Stimulated activated CD4-positive, alpha-beta T cell treated with anti-CD3 and anti-CD28 coated beads, Interleukin-4, amount 100 ng/mL, for 1 hour (primary cell): ENCODE measurements around the gene P2RY6.

Experiments used
- DNase-seq: peaks from one replicate; pipeline ENCODE4 v3.0.0-alpha.2; 2020

The P2RY6 gene

DNA sequence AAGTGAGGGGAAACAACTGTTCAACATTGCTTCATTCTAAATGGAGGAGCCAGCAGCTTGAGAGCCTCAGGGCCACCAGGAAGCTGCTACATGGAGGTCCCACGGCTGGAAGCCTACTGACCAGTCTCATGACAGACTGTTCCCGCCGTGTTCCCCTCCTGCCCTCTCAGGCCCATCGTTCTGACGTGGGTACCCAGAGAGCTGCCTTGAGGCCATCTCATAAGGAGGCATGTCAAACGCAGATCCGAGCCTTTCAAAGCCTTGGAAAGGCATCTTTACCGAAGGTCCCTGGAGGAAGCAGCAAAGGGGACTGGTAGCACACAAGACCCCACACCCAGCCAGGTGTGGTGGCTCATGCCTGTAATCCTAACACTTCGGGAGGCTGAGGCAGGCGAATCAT, 27.6 kb downstream of the P2RY6 start:
- no peak for DNase-seq

DNA sequence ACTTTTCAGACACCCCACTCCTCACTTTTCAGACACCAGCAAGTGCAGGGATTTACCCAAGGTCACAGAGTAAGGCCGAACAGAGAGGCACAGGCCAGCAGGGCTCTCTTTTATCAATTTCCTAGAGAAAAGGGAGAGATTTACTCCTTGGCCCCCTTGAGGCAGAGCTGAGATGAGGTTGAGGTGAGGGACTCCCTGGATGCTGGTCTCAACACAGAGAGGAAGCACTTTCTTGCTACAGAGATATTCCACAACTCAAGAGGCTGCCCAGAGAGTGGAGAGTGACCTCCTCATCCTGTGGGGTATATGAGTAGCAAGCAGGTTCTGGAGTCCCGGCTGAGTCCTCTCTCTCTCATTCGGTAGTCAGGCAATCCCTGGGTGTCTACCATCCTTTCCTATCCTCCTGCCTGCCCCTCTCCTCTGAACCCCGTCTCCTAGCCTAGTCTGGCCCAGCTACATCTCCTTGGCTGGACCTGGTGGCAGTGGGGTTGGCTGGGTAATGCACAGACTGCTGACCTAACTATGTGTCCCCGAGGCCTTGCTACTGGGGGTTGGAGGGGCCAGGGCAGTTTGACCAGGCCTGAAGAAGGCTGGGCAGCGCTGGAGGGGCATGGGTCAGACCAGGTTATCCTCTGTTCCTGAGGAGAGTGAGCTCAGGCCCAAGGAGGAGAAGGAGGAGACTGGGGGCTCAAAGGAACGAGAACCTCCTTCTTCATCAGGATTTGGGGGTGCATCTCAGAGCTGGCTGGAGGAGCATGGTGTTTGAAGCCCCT, 34.1 kb downstream of the P2RY6 start:
- no peak for DNase-seq

- no peak for DNase-seq
Measured at GRCh38 chr11:73306977-73307322, 34.8 kb downstream of the P2RY6 start.

DNA sequence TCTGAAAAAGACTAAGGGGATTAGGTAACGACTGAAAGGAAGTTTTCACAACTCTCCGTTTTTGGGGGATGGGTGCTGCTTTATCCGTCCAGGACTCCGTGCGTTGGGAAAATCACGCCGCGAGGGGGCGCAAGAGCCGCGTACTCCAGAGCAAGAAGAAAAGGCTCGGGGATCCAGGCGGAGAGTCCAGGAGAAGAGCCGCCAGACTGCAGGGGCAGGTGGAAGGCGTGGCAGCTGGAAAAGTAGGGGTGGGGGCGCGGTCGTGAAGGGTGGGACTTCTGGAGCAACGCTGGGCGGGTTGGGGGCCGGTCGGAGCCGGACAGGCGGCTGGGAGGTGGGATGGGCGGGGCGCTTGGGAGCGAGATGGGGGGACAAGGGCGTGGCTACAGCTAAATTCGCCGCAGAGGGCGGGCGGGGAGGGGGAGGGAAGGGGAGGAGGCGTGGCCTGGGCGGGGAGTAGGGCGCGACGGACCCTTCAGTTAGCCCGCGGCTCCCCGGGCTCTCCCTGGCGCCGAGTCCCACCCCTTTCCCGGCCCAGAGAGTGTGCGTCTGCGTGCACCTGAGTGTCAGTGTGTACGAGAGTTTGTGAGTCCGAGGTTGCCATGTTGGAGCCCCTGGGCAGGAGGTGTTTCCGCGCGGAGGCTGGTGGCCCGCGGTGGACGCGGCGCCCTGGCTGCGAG, 35.3 kb downstream of the P2RY6 start:
- DNase-seq: peak; percentile 92

GRCh38 chr11:73308003-73308960, 36.1 kb downstream of the P2RY6 start, which contains the start of gene ARHGEF17:
ARHGEF17 (plus strand) TSS chr11:73308276; CDS start chr11:73308639, 363 bp downstream.
- peak; percentile 45 for DNase-seq

DNA sequence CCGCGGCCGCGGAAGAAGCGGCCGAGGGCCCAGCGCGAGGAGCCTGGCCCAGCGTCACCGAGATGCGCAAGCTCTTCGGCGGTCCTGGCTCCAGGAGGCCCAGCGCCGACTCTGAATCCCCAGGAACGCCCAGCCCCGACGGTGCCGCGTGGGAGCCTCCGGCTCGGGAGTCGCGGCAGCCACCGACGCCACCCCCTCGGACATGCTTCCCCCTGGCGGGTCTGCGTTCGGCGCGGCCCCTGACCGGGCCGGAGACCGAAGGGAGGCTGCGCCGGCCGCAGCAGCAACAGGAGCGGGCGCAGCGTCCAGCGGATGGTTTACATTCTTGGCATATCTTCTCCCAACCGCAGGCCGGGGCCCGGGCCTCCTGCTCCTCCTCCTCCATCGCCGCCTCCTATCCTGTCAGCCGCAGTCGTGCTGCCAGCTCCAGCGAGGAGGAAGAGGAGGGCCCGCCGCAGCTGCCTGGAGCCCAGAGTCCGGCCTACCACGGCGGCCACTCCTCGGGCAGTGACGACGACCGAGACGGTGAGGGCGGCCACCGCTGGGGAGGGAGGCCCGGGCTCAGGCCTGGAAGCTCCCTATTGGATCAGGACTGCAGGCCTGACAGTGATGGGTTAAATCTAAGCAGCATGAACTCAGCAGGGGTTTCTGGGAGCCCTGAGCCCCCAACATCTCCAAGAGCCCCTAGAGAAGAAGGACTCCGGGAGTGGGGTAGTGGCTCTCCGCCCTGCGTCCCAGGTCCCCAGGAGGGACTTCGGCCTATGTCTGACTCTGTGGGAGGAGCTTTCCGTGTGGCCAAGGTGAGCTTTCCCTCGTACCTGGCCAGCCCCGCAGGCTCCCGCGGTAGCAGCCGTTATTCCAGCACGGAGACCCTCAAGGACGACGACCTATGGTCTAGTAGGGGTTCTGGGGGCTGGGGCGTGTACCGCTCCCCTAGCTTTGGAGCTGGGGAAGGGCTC, 37.1 kb downstream of the P2RY6 start:
- DNase-seq: no peak

GRCh38 chr11:73310076-73310475, 37.9 kb downstream of the P2RY6 start:
- no peak for DNase-seq

DNA sequence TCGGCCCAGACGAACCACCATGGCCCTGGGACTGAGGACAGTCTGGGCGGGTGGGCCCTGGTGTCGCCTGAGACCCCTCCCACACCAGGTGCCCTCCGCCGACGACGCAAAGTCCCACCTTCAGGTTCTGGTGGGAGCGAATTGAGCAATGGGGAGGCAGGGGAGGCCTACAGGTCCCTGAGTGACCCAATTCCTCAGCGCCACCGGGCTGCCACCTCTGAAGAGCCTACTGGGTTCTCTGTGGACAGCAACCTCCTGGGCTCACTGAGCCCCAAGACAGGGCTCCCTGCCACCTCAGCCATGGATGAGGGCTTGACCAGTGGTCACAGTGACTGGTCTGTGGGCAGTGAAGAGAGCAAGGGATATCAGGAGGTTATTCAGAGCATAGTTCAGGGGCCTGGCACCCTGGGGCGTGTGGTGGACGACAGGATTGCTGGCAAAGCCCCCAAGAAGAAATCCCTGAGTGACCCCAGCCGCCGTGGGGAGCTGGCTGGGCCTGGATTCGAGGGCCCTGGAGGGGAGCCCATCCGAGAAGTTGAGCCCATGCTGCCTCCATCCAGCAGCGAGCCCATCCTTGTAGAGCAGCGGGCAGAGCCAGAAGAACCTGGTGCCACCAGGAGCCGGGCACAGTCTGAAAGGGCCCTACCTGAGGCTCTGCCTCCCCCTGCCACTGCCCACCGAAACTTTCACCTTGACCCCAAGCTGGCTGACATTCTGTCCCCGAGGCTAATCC, 38.7 kb downstream of the P2RY6 start:
- DNase-seq: no peak

DNA sequence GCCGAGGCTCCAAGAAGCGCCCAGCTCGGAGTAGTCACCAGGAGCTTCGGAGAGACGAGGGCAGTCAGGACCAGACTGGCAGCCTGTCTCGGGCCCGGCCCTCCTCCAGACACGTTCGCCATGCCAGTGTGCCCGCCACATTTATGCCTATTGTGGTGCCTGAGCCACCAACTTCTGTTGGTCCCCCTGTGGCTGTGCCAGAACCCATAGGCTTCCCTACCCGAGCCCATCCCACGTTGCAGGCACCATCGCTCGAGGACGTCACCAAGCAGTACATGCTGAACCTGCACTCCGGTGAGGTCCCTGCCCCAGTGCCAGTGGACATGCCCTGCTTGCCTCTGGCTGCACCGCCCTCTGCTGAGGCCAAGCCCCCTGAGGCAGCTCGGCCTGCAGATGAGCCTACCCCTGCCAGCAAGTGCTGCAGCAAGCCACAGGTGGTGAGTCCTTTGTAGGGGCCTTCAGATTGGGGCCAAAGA, 39.3 kb downstream of the P2RY6 start:
- DNase-seq: no peak

- DNase-seq: no peak
Measured at GRCh38 chr11:73312036-73312435, 39.9 kb downstream of the P2RY6 start.

DNA sequence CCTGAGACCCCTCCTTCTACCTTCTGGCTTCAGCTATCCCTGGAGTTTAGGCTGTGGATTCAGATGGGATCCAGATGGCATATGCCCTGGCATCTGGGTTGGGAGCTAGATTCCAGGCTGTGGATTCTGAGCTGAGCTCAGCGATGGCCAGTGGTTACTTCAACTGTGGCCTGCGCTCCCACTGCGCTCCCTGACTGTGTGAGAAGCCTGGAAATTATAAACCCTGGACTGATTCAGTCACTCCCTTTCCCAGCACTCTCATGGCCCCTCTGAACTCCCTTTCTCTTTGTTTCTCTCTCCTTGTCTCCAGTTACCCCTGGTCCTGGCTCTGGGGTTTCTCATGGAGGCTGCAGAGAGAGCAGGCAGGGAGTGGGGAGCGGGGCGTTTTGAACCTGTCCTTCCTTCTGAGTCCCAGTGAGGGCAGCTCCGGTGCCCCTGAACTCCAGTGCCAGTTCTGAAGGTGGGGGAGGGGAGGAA, 40.8 kb downstream of the P2RY6 start:
- no peak for DNase-seq

DNA sequence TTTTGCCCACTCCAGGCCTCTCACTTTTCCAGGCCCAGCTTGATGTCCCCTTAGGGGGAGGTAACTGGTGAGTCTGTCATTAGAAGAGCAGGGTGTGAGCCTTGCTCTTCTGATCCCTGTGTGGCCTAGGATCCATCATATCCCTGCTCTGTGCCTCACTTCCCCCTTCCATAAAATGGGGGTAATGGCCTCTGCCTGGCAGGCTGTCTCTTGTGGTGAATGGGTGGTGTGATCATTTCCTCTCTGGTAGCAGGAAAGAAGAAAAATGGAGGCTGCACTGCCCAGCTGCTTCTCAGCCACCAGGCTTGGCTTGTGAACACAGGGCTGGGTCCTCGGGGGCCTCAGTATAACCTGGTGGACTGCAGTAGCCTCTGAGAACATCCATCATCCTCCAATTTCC, 41.5 kb downstream of the P2RY6 start:
- DNase-seq: no peak

DNA sequence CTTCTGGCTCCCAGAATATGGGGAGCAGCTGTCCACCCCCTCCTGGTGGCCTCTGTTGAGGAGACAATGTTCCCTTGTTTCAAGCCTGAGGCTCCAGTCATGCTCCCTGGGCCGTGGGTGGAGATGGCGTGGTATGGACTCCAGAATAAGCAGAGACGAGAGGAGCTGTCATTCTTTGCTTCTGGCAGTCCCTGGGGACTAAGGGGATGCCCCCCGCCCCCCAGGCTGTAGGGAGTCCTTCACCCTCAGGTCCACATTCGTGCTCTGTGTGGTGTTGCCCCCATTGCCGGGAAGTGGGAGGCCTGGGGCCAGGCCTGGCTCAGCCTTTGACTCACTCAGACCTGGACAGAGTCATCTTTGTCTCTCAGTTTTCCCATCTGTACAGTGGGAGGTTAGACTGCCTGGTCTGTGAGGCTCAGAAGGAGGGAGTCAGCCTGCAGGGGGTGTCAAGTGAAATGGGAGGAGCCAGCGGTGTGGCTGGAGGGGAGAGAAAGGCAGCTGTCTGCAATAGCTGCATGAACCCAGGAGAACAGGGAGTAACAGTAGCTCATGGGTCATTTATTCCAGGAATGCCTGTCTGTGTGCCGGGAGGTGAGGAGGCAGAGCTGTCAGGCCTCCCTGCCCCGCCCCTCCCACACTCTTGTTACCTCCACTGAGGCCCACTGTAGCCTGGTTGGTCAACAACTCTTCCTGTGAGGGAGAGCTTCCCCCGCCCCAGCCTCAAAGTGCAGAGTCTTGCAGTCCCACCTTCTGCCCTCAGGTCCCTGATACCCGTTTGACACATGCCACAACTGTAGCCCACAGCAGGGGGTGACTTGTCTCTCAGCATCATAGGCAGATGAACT, 42.2 kb downstream of the P2RY6 start:
- DNase-seq: no peak

- DNase-seq: no peak
Measured at GRCh38 chr11:73315293-73316020, 43.3 kb downstream of the P2RY6 start.

DNA sequence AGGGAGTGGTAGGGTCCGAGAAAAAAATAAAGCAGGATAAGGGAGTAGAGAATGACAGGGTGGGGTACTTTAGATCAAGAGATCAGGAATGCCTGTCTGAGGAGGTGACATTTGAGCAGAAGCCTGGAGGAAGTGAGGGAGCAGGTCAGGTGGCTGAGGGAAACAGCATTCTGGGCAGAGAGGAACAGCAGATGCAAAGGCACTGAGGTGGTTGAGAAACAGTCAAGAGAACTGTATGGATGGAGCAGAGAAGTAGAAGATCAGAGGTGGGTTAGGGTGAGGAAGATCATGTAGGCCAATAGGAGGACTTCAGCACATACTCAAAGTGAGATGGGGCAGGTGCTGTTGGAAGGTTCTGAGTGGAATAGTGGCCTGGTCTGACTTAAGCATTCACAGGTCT, 44.3 kb downstream of the P2RY6 start:
- no peak for DNase-seq

- no peak for DNase-seq
Measured at GRCh38 chr11:73317373-73317772, 45.2 kb downstream of the P2RY6 start.

DNA sequence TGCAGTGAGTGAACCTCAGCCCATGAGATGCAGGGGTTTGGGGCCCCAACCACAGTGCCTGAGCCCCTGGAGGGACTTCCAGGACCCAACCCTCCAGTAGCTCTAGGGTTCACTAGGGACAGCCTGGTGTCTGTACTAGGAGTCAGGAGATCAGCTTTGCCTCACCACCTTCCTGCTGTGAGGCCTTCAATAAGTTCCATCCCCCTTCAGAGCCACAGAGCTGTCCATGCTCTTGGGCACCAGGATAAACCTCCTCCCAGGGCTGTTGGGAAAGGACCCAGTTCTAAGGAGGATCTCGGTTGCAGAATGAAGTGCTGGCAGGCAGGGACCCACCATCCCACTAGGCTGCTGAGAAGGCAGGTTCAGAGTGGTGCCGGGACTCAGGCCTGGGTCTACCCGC, 45.7 kb downstream of the P2RY6 start:
- no peak for DNase-seq

GRCh38 chr11:73318501-73319011, 46.4 kb downstream of the P2RY6 start:
- DNase-seq: no peak
